Medulla oblongata (tissue), 1 donor: Measurements from ENCODE around the gene ZNF335.
"Not testable (repeated sequence)": the region's sequence is repeated elsewhere in the genome, so short reads cannot be mapped to it uniquely, and the experiment has no call there.

Experiments used
- DNase-seq: peaks from one replicate; pipeline ENCODE4 v3.0.0-alpha.2; 2015; ENCODE audit errors: extremely low spot score

The ZNF335 gene

DNA sequence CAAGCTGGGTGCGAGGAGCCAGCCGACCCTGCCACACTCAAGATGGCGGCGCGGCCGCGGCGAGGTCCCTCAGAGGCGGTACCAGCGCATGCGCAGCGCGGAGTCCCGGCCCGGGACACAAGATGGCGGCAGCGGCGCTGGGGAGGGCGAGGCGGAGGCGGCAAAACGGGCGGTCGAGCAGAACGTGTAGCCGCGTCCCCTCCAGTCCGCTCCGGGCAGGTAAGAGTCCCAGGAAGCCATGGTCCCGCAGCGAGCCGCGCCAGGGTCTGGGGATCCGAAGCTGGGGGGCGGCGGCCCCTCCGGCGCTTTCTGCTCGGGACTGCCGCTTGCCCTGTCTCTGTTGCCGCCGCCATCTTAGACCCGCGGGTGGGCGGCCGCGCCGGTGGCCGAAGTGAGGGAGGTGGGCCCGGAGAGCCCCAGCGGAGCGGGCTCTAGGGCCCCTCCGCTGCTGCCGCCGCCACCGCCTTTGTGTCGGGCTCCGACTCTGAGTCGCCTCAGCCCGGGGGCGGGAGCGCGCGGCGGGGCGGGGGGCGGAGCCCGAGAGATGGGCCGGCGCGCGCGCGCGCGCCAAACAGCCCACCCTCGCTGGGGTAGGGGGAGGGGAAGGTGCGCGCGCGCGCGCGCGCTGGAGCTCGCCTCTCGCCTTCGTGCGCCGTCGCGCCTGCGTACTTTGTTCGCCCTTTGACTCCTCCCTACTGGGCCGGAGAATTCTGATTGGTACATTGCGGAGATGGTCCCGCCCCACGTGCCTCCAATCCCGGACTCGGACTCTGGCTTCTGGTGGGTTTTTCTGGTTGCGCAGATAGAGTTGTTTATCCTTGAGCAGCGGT is 37.2 kb downstream of the ZNF335 start, which contains the start of gene PCIF1:
Gene PCIF1, plus strand, starts transcription at position 98 of the 830 bp plus-strand sequence. CDS start 4,317 bp downstream, outside the sequence.
- DNase-seq, result peak; percentile 99

DNA sequence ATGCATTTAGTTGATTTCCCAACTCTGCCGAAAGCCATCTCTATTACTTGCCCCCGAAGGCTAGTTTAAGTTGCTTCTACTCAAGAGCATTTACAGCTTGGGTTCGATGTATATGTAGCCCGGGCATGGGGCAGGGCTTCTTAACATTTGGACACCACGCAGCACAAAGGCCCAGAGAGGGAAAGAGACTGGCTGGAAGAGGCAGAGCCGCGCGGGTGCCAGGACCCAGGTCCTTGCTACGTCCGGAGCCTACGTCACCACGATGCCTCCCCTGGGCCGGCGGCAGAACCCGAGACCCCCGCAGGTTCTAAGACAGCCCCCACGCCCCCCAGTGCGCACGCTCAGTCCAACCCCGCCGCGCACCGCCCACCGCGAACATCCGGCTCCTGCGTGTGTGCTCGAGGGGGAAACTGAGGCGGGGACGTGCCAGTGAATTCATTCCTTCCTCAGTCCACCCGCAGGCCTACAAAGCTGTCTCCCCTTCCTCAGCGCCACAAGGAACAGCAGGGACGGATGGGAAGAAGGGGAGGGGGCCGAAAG is 37.9 kb downstream of the ZNF335 start:
- peak; percentile 65 for DNase-seq

DNA sequence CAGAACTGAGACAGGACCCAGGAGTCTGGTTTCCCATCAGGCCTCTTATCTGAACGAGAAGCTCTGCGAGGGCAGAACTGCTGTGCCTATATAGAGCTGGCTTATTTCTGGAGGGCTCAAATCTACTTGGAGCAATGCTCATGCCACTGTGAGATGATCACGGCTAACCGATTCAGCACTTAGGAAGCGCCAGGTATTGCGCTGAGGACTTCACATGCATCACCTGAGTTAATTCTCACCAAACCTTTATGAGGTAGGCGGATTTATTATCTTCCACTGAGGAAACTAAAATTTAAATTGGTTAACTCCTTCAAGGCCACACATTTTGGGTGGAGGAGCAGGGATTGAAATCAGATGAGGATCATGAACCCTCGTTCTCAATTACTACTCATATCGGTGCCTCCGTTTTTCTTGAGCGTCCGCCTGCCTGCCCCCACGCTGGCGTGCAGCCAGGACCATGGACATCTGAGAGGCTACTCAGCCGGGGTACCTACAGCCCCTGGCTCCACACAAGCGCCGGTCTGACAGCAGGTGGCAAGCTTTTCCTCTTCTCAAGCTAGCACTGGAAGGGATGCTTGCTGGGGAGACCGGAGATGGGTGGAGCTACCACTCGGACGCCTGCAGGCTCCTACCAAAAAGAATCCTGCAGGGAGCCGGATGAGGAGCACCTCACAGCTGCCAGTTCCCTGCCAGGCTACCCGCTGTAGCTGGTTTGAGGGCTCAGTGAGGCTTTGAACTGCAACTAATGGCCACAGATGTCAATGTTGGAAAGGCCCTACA is 38.5 kb downstream of the ZNF335 start:
- peak; percentile 66 for DNase-seq

DNA sequence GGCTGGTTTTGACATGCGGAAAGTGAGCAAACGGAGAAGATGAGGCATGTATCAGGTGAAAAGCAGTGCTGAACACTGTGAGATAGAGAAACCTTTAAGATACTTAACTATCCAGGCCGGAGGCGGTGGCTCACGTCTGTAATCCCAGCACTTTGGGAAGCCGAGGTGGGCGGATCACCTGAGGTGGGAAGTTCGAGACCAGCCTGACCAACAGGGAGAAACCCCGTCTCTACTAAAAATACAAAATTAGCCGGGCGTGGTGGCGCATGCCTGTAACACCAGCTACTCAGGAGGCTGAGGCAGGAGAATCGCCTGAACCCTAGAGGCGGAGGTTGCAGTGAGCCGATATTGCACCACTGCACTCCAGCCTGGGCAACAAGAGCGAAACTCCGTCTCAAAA is 40.3 kb downstream of the ZNF335 start:
- not testable (repeated sequence) for DNase-seq

DNA sequence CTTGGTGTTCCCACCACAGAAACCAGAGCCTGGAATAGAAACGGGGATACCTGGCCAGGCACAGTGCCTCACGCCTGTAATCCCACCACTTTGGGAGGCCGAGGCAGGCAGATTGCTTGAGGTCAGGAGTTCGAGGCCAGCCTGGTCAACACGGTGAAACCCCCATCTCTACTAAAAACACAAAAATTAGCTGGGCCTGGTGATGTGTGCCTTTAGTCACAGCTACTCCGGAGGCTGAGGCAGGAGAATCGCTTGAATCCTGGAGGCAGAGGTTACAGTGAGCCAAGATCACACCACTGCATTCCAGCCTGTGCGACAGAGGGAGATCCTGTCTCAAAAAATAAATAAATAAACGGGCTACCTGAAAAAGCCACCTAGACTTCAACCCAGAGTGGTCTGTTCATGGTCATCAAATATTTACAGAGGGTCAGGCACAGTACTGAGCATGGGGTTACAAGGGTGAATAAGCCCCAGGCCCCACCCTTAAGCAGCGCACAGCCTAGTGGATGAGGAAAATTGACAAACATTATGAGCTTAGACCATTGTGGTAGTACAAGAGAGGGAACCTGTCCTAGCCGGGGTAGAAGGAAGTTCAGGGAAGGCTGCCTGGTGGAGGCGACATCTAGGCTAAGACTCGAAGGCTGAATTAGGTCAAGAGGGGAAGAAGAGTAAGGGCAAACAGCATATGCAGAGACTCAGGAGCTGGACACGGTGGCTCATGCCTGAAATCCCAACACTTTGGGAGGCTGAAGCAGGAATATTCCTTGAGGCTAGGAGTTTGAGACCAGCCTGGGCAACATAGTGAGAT is 44.7 kb downstream of the ZNF335 start:
- no peak for DNase-seq

DNA sequence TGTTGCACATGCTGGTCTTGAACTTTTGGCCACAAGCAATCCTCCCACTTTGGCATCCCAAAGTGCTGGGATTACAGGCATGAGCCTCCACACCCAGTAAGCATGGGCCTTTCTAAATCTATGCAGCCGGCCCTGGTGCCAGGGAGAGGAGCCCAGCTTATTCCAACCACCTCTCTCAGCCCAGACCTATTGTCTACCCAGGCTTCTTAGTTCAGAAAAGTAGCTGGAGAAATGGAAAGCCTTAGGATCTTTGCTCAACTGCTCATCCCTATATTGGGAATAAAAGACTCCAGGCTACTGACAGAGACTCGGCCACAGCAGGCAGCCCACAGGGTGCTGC is 45.3 kb downstream of the ZNF335 start:
- no peak for DNase-seq

DNA sequence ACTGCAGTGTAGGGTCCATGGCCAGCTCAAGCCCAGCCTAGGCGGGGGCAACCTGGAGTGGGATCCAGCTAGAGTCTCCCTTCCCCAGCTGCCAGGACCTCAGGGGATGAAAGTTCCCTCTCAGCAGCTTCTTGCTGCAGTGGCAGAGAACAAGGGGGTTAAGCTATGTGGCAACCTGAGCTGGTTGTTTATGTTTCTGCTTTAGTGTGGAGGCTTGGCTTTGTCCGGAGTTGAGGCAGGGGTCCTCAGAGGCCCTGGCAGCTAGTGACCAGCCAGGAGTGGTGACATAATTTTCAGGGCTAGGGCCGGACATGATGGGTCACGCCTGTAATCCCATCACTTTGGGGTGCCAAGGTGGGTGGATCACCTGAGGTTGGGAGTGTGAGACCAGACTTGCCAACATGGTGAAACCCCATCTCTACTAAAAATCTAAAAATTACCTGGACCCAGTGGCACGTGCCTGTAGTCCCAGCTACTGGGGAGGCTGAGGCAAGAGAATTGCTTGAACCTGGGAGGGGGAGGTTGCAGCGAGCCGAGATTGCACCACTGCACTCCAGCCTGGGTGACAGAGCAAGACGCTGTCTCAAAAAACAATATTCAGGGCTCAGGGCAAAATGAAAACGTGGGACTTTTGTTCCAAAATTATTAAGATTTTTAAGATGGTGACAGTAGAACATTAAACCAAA is 46.0 kb downstream of the ZNF335 start:
- DNase-seq, result no peak

DNA sequence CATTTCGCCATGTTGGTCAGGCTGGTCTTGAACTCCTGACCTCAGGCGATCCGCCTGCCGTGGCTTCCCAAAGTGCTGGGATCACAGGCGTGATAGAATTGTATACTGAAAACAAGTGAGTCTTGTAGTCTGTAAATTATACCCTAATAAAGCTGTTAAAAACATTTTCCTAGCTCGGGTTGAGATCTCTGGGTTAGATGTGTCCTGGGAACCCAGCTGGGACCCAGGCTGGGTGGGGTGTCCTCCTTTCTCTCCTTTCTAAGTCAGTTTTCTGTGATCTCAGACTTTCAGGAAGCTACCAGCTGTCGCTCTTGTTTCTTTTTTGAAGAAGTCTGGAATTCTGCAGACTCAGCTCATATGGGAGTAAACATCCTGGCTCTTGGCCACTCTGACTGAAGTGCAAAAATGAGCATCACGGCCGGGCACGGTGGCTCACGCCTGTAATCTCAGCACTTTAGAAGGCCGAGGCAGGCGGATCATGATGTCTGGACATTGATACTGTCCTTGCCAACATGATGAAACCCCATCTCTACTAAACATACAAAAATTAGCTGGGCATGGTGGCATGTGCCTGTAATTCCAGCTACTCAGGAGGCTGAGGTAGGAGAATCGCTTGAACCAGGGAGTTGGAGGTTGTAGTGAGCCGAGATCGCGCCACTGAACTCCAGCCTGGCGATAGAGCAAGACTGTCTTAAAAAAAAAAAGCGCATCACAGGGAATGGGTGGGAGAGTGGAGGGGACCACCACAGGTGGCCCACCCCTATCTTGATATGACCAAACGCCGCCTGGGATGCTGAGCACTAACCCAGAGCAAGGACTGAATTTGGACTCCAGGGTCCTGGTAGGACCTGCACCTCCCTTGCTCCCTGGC is 47.4 kb downstream of the ZNF335 start:
- peak; percentile 80 for DNase-seq

DNA sequence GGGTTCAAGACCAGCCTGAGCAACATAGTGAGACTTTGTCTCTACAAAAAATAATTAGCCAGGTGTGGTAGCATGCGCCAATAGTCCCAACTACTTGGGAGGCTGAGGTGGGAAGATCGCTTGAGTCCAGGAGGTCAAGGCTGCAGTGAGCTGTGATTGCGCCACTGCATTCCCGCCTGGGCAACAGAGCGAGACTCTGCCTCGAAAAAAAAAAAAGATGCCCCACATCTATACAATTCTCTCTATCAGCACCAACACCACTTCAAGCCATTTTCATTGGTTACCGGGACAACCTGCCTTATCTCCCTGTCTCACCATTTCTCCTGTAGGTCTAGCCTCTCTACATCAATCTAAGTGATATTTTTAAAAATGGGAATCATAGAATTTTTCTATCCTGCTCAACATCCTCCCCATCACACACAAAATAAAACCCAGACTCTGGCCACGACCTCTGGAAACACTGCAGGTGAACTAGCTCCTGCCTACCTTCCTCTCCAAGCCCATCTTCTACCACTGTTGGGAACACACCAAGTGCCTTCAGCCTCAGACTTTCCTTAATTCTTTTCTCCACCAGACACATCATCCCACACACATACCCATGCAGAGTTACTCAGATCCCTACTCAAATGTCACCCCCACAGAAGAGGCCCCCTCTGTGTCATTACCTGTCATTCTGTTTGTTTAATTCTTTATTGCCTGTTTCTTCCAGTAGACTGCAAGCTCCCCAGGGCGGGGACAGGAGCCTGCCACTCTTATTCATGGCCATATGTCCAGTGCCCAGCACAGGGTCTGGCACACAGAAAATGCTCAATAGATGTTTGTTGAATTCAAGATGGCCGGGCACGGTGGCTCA is 50.4 kb downstream of the ZNF335 start:
- no peak for DNase-seq

DNA sequence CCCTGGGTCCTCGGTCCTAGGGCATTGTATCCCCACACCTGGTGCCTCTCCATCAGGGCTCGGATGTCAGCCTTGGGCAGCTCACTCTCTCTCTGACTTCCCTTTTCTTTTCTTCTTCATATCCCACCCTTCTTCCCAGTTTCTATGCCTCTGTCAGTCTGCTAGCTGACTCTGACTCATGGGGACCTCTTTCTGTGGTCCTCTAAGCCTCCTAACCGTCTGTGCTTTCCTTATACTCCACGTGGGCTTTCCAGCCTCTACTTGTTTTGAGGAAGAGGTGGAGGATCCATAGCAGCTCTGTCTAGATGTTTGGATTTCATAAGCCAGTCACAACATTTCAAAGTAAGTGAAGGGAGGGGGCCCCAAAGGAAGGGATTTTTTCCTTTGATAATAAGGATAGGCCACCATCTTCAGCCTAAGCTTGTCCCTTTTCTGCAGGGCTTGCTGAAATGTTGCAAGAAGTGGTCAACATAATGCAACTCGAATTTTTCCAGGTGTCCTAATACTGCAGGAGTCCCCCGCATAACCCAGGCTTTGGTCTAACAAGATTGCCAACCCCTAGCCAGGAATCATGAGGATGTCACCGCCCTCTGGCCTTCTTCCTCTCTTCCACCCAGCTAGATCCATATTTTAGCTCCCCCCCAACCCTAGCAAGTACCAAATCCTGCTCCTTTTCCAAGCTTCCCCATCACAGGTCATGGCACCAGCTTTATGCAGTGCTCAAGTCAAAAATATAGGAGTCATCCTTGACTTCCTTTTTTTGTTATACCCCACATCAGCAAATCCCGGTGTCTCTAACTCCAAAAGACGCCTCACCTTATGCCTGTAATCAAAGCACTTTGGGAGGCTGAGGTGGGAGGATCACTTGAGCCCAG is 51.3 kb downstream of the ZNF335 start:
- no peak for DNase-seq

DNA sequence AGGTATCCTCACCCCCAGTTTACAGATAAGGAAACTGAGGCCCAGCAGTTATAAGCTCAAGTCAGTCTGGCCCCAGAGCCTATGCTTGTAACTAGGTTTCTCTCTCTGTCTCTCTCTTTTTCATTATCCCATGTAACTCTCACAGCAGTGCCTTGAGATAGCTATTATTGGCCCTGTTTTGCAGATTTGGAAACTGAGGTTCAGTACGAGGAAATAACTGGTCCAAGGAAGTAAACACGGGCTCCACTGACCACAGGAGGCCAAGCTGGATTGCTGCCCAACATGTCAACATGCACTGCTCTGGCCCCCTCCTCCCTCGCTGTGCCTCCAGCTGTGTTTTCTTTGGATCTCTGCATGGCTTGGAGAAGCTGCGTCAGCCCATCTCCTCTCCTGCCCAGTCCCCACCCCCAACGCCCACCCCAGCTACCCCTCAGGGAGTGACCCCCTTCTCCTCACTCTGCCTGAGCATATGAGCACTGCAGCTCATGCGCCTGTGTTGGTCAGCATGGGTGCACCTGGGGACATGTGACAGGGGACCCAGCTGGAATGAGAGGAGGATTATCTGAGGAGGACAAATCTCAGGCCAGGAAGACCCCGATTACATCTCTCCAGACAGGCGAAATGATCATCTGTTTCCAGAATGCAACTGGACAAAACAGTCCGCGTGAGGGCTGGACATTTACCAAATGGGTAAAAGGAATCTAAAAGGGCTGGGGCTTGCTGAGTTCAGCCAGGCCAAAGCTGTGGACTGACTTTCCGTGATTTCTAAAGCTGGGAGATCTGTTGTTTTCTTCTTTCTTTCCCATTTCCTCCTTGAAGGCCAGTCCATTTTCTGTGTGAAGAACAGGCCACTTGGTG is 52.2 kb downstream of the ZNF335 start:
- DNase-seq, result no peak

DNA sequence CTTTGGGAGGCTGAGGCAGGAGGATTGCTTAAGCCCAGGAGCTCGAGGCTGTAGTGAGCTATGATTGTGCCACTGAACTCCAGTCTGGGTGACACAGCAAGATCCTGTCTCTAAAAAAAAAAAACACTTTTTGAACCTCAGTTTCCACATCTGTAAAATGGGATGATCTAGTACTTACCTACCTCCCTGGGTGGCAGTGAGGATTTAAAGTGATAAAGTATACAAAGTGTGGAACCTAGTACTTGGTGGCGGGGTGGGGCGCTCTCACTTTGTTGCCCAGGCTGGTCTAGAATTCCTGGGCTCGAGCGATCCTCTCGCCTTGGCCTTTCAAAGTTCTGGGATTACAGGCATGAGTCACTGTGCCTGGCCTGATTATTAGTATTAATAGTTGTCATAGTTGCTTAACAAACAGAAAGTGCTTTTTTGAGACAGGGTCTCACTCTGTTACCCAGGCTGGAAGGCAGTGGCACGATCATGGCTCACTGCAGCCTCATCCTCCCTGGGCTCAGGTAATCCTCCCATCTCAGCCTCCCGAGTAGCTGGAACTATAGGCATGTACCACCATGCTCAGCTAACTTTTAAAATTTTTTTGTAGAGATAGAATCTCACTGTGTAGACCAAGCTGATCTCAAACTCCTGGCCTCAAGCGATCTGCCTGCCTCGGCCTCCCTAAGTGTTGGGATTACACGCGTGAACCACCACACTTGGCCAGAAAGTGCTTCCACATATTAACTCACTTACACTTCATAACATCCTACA is 53.0 kb downstream of the ZNF335 start:
- no peak for DNase-seq

DNA sequence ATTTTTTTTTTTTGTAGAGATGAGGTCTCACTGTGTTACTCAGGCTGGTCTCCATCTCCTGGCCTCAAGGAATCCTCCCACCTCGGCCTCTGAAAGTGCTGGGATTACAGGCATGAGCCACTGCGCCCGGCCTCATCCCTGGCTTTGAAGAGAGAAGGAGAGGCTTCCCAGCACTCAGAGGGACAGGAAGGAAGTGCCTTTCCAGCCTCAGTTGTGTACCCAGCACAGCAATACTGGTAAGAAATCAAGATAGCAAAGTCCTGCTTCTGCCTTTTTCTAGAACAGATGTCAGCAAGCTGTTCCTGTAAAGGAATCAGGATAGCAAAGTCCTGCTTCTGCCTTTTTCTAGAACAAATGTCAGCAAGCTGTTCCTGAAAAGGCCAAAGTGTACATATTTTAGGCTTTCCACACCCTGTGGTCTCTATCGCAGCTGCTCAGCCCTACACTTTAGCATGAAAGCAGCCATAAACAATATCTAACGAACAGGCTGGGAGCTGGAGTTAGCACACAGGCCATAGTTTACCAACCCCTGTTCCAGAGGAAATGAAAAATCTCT is 53.7 kb downstream of the ZNF335 start:
- no peak for DNase-seq

DNA sequence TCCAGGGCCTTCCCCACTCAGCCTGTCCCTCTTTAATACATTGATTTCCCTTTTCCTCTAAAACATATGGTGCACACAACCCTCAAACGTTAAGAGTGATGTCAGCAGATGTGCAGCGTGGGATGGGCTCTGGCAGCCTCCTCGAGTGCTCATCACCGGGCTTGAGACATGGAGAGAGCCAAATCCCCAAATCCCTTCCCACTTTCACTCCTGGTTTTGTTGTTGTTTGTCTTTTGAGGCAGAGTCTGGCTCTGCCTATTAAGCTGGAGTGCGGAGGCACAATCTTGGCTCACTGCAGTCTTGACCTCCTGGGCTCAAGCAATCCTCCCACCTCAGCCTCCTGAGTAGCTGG is 54.2 kb downstream of the ZNF335 start:
- DNase-seq, result no peak

DNA sequence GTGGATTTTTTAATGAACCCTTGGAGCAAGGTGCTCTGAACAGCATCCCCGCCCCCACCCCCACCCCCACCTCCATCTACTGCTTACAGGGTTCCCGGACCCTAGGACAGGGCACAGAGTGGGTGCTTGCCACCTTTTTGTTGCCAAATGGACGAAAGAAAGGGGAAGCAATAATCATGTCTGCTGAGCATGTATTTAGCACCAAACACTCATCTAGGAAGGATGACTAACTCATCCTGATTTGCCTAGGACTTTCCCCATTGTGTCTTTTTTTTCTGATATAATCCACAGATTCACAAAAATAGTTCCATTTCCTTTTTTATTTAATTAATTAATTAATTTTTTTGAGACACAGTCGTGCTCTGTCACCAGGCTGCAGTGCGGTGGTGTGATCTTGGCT is 58.9 kb downstream of the ZNF335 start:
- no peak for DNase-seq

DNA sequence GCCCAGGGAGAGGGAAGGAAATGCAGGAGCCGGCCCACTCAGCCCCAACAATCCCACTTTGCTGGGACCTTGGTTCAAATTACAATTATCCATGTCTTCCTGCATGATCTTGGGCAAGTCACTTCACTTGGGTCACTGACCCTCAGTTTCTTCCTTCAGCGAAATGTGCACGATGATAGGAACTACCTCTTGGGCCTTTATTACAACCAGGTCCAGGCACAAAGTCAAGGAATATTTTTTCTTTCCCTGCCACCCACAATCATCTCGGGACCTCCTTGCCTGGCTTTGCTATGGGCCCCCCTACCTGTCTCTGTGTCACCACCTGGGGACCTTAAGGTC is 59.7 kb downstream of the ZNF335 start:
- no peak for DNase-seq
